Loucy (cell line): ENCODE data around the gene HIVEP2.

Experiments
- EZH2phosphoT487 ChIP-seq: fragments of 200-600 bp; IDR thresholded peaks from 2 replicates; pipeline ENCODE4 v1.6.1; 2018; ENCODE audit warnings: antibody characterized with exemption, mild to moderate bottlenecking, moderate library complexity, borderline replicate concordance
- TF ChIP-seq, protein P1 (sequence below): fragments of 200-600 bp; sonication (generic); conservative IDR thresholded peaks from 2 replicates; pipeline ENCODE4 v1.5.1; 2014; ENCODE audit warnings: mild to moderate bottlenecking, antibody characterized with exemption, low read length

GRCh38 chr6:142857233-142857761 is 87.7 kb downstream of the HIVEP2 start:
- TF ChIP-seq, protein P1, sequence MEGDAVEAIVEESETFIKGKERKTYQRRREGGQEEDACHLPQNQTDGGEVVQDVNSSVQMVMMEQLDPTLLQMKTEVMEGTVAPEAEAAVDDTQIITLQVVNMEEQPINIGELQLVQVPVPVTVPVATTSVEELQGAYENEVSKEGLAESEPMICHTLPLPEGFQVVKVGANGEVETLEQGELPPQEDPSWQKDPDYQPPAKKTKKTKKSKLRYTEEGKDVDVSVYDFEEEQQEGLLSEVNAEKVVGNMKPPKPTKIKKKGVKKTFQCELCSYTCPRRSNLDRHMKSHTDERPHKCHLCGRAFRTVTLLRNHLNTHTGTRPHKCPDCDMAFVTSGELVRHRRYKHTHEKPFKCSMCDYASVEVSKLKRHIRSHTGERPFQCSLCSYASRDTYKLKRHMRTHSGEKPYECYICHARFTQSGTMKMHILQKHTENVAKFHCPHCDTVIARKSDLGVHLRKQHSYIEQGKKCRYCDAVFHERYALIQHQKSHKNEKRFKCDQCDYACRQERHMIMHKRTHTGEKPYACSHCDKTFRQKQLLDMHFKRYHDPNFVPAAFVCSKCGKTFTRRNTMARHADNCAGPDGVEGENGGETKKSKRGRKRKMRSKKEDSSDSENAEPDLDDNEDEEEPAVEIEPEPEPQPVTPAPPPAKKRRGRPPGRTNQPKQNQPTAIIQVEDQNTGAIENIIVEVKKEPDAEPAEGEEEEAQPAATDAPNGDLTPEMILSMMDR = no peak
- TF ChIP-seq EZH2phosphoT487 = no peak
